ENCODE measurements around the gene CDC14C. TPM values are rescaled to one million over a fixed set of nuclear protein-coding genes. Genes with fewer than 3 reads are reported as not detected.

Gene CDC14C
- total and polyA plus RNA-seq, 2 donors (not counting 3 experiments of a cell fraction or from before 2014, with no cell fraction given): not detected

DNA sequence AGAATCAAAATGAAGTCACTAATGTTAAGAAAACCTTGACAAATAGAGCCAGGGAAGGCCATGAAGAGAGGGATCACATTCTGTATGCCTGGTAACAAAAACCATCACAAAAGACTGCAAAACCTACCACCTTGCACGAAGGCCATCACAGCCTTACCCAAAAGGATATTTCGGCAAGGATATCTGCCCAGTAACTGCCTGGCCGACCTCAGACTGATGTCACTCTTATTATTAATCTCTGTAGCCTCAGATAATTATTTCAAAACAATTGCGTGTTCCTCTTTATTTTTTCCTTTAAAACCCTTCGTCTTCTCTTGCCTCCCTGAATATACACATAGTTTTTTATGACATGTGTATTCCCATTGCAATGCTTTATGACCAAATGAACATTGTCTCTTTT lies 52.5 kb downstream of the CDC14C start:
- Histone ChIP-seq H3K4me2 (ENCODE audit: insufficient read depth, low read length) (no peak overlapping the region), H3K27ac (ENCODE audit: insufficient read depth, low read depth, low read length) (no peak overlapping the region), H3K9me1 (replicated peaks; ENCODE audit: control insufficient read depth, extremely low read depth, insufficient read depth, low read length) (no peaks in the 10 kb centered on the region), H3K79me2 (ENCODE audit: control insufficient read depth, insufficient read depth, low read length) (no peaks in the 10 kb centered on the region), H3K9me3 (replicated peaks; ENCODE audit: control insufficient read depth, insufficient read depth, low read length) (no peaks in the 10 kb centered on the region), H3K36me3 (ENCODE audit: control insufficient read depth in 2 of 2, extremely low read depth in 1 of 2, insufficient read depth in 2 of 2, low read length in 2 of 2) (no peaks in the 10 kb centered on the region), H2AFZ (ENCODE audit: low read depth, low read length) (no peak overlapping the region), H3K4me3 (replicated peaks in 1 of 3; ENCODE audit: insufficient read depth in 1 of 3, low read depth in 1 of 3, low read length in 3 of 3) (no peak overlapping the region), H3K4me1 (ENCODE audit: control insufficient read depth, extremely low read depth, insufficient read depth, low read length) (no peaks in the 10 kb centered on the region), H3K9ac (replicated peaks; ENCODE audit: extremely low read depth, insufficient read depth, low read length) (no peak overlapping the region), H4K20me1 (replicated peaks; ENCODE audit: control insufficient read depth, extremely low read depth, insufficient read depth, low read length) (no peaks in the 10 kb centered on the region), H3K27me3 (ENCODE audit: control insufficient read depth in 2 of 2, insufficient read depth in 2 of 2, low read length in 2 of 2) (no peaks in the 10 kb centered on the region)
- intact Hi-C loops (cut with micrococcal nuclease) (no loop called here), dilution Hi-C loops (cut with MboI; ENCODE audit: extremely low pct_ligation_motif_present, low sequenced_read_pairs) (no loop called here)
- FAIRE-seq: no peak
- BruUV-seq (replicated peaks): no TSS peak
- ChIA-PET CTCF (no interaction called here), POLR2A (no interaction called here)
- DNase-seq (ENCODE audit: low read depth, low spot score): no peak
- TF ChIP-seq JUN (IDR thresholded peaks at IDR 0.05; ENCODE audit: borderline replicate concordance, insufficient read depth, insufficient read length, low read depth) (no peak), GATA2 (IDR thresholded peaks at IDR 0.05; ENCODE audit: insufficient read depth, insufficient read length, low read depth, low read length) (no peak), POLR2A (IDR thresholded peaks at IDR 0.05; ENCODE audit: low read depth, low read length) (no peak), FOS (IDR thresholded peaks at IDR 0.05; ENCODE audit: borderline replicate concordance, insufficient read depth, low read length) (no peak), EZH2 (IDR thresholded peaks at IDR 0.05; ENCODE audit: borderline replicate concordance, low read depth, low read length, severe bottlenecking) (no peak), POLR2AphosphoS5 (IDR thresholded peaks at IDR 0.05; ENCODE audit: insufficient read depth, low read depth, low read length) (no peak), MYC (IDR thresholded peaks at IDR 0.05; ENCODE audit: low read depth, low read length) (no peak), MAX (IDR thresholded peaks at IDR 0.05; ENCODE audit: insufficient read depth, insufficient read length) (no peak)
- TF ChIP-seq, protein P1, sequence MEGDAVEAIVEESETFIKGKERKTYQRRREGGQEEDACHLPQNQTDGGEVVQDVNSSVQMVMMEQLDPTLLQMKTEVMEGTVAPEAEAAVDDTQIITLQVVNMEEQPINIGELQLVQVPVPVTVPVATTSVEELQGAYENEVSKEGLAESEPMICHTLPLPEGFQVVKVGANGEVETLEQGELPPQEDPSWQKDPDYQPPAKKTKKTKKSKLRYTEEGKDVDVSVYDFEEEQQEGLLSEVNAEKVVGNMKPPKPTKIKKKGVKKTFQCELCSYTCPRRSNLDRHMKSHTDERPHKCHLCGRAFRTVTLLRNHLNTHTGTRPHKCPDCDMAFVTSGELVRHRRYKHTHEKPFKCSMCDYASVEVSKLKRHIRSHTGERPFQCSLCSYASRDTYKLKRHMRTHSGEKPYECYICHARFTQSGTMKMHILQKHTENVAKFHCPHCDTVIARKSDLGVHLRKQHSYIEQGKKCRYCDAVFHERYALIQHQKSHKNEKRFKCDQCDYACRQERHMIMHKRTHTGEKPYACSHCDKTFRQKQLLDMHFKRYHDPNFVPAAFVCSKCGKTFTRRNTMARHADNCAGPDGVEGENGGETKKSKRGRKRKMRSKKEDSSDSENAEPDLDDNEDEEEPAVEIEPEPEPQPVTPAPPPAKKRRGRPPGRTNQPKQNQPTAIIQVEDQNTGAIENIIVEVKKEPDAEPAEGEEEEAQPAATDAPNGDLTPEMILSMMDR (IDR thresholded peaks at IDR 0.05; ENCODE audit: extremely low read depth in 1 of 2, insufficient read depth in 1 of 2, low read depth in 1 of 2, low read length in 2 of 2): no peak

Data from endothelial cell of umbilical vein (primary cell).